A673 (cell line): Measurements from ENCODE around the gene HS1BP3.

Source experiments
- CTCF ChIP-seq: fragments of 300-800, 200-600 bp; sonication (generic); conservative IDR thresholded peaks from 2 replicates; pipeline ENCODE4 v1.5.1; 2017; ENCODE audit warnings: low read depth, mild to moderate bottlenecking, antibody characterized with exemption, low read length, moderate library complexity, mixed read lengths
- EZH2 ChIP-seq: fragments of 200-600 bp; sonication (generic); IDR thresholded peaks from 2 replicates; pipeline ENCODE4 v1.6.1; 2017; ENCODE audit warnings: borderline replicate concordance, low read depth, mild to moderate bottlenecking, mixed read lengths, antibody characterized with exemption, low read length; ENCODE audit not compliant: poor library complexity, severe bottlenecking

- TF ChIP-seq CTCF (no peak), EZH2 (no peak)
Measured at GRCh38 chr2:20657522-20658235, 6.8 kb upstream of the HS1BP3 start.
